B cell (primary cell): ENCODE measurements around the gene CCDC200.

Experiments used
- CTCF ChIP-seq: fragments of 200-600 bp; IDR thresholded peaks from one replicate; pipeline ENCODE4 v1.8.0; 2022; ENCODE audit warnings: antibody characterized with exemption, mild to moderate bottlenecking
- EZH2 ChIP-seq: IDR thresholded peaks from 2 replicates; pipeline ENCODE4 v1.6.1; 2012; ENCODE audit warnings: borderline replicate concordance, low read depth, mild to moderate bottlenecking, moderate library complexity, low read length; ENCODE audit not compliant: insufficient read depth, poor library complexity, severe bottlenecking

- TF ChIP-seq EZH2 (no peak), CTCF (no peak)
Measured at GRCh38 chr17:43216369-43216761, 12.1 kb downstream of the CCDC200 start.
